Measurements from ENCODE around the gene TBC1D21. TPM values are rescaled to one million over a fixed set of nuclear protein-coding genes. Genes with fewer than 3 reads are reported as not detected.

The TBC1D21 gene
- total RNA-seq, 1 experiment from 2014 or later = not detected

GRCh38 chr15:73888224-73889041, 15.1 kb downstream of the TBC1D21 start:
- no peak for DNase-seq (ENCODE audit: low spot score)

- DNase-seq (ENCODE audit: low spot score) = no peak
Observed at GRCh38 chr15:73889053-73889761, 15.8 kb downstream of the TBC1D21 start.

GRCh38 chr15:73889762-73890124, 16.4 kb downstream of the TBC1D21 start:
- DNase-seq (ENCODE audit: low spot score) = no peak

GRCh38 chr15:73891328-73892315, 18.3 kb downstream of the TBC1D21 start:
- DNase-seq (ENCODE audit: low spot score) = no peak

- no peak for DNase-seq (ENCODE audit: low spot score)
Observed at GRCh38 chr15:73892446-73893226, 19.3 kb downstream of the TBC1D21 start.

- DNase-seq (ENCODE audit: low spot score) = no peak
Observed at GRCh38 chr15:73894133-73894814, 20.9 kb downstream of the TBC1D21 start.

GRCh38 chr15:73897441-73898261, 24.3 kb downstream of the TBC1D21 start:
- DNase-seq (ENCODE audit: low spot score) = peak; percentile 71

- no peak for DNase-seq (ENCODE audit: low spot score)
Observed at GRCh38 chr15:73899197-73900094, 26.1 kb downstream of the TBC1D21 start.

- peak; percentile 61 for DNase-seq (ENCODE audit: low spot score)
Observed at GRCh38 chr15:73900095-73900712, 26.8 kb downstream of the TBC1D21 start.

- no peak for DNase-seq (ENCODE audit: low spot score)
Observed at GRCh38 chr15:73901126-73901810, 27.9 kb downstream of the TBC1D21 start.

GRCh38 chr15:73902121-73903020, 29.0 kb downstream of the TBC1D21 start:
- DNase-seq (ENCODE audit: low spot score) = no peak

GRCh38 chr15:73904026-73904815, 30.9 kb downstream of the TBC1D21 start:
- DNase-seq (ENCODE audit: low spot score) = no peak

GRCh38 chr15:73905225-73905827, 32.0 kb downstream of the TBC1D21 start:
- no peak for DNase-seq (ENCODE audit: low spot score)

- no peak for DNase-seq (ENCODE audit: low spot score)
Observed at GRCh38 chr15:73906346-73907034, 33.1 kb downstream of the TBC1D21 start.

- DNase-seq (ENCODE audit: low spot score) = no peak
Observed at GRCh38 chr15:73907035-73907408, 33.7 kb downstream of the TBC1D21 start.

Measured in H4 (cell line).